ENCODE data around the gene FKBP3.
"Not testable (repeated sequence)": the region's sequence is repeated elsewhere in the genome, so short reads cannot be mapped to it uniquely, and the experiment has no call there.

Gene FKBP3

DNA sequence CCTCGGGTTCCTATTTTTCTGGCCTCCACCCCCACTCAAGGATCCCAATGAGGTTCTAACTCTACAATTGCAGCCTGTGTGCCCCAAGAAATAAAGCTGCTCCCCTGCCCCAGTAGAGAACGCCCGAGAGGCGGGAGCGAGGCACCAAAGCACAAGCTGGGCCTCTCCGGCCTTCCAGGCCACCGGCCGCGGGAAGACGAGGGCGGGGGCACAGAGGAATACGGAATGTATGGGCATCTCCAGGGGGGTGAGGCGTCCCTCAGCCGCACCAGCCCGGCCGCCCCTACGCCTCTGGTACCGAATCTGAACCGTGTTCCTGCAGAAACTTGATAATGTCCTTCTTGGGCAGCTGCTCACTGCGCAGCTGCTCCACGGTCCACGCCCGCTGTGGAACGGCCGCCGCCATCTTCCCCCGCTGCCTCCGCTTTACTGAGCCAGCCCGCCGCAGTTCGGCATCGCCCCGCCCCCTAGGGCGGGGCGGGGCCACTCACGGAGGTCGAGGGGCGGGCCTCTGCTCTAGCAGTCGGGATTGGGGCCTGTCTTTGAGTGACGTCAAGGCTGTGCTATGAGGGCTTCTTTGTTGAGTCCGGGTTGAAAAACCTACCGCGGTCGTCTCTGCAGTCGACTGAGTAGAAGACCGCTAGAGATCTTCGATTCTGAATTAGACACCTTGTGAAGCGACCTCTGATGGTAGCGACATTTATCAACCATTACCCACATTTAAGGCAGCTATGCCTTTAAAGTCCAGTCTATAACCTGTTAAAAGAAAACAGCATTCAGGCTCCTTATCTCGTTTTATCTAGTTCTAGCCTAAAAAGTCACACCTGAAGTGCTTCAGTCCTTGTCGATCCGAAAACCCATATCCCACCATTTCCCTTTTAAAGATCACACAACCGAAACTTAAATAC lies at the start of gene FKBP3:
Gene FKBP3 (minus strand): TSS at position 431 of the 908 bp plus-strand sequence. CDS start 25 bp downstream, at position 406.
- peak; percentile 93 for DNase-seq

DNA sequence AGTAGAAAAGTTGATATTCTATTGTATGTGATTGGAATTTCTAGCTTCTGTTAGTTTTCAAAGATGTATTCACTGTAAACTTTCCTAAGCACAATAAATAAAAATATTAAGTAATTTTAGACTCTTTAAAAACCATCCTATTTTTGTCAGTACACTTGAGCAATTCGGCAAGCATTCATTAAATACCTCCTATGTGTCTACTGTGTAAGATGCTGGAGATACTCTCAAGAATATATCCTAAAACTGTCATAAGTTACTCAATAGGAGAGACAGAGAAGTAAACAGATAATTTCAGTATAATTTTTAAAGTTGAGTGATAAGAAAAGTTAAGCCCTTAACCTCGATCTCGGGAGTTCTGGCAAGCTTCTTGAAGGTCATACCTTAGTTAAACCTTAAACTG lies 47.5 kb upstream of the FKBP3 start:
- no peak for DNase-seq

DNA sequence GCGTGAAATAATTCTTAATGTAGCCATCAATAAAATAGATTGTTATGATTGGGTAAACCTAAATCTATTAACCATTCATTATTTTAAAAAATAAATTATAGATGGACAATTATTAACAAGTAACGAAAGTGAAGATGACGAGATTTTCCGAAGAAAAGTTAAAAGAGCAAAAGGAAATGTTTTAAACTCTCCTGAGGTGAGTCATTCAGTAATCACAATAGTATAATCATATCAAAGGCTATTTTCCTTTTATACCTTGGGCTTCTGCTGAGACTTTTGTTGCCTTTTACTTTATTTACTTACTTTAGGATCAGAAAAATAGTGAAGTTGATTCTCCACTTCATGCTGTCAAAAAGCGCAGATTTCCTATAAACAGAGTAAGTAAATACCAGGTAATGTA lies 47.0 kb upstream of the FKBP3 start:
- no peak for DNase-seq

DNA sequence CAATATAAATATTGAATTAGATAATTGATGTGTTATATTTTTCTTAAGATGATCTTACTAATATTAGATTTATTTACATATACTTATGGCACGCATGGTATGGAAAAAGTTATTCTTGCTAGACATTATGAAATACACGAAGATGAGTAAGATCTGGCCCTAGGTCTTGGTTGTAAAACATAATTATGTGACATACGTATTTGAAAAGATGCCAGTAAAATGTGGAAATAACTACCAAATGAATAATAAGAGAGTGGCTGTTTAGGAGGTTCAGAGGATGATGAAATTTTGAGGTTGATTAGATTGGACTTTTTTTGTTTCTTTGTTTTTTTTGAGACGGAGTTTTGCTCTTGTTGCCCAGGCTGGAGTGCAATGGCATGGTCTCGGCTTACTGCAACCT lies 42.8 kb upstream of the FKBP3 start:
- DNase-seq = no peak

DNA sequence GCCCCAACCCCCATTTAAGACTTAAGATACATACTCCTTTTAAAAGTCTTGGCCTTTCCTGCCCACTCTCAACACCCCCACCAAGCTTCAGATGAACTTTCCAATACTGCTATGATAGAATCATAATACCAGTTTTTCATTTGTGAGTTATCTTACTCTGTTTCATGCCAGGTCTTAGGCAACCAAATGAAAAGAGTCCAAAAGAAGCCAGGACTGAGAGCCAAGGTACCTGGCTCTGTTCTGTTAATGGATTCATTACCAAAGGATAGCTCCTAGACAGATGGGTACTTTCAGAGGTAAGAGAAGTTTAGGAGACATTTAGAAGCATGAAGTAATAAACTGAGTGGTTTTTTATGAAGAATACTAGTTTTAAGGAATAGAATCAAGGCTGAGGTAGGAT lies 35.6 kb upstream of the FKBP3 start:
- no peak for DNase-seq

DNA sequence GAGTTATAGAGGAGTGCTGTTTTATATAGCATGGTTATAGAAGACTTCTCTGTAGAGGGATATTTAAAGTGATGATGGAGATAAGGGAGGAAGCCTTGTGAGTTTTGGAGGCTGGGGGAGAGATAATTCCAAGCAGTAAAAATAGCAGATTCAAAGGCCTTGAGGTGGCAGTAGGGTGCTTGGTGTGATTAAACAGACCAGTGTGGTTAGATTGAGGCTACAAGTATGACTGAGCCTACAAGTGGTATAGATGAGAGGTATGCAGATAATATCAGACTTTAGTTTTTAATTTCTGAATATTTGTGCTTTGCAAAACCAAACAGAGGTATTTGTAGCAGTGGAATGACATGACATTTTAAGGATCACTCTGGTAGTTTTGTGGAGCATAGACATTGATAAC lies 21.8 kb upstream of the FKBP3 start:
- DNase-seq = no peak

DNA sequence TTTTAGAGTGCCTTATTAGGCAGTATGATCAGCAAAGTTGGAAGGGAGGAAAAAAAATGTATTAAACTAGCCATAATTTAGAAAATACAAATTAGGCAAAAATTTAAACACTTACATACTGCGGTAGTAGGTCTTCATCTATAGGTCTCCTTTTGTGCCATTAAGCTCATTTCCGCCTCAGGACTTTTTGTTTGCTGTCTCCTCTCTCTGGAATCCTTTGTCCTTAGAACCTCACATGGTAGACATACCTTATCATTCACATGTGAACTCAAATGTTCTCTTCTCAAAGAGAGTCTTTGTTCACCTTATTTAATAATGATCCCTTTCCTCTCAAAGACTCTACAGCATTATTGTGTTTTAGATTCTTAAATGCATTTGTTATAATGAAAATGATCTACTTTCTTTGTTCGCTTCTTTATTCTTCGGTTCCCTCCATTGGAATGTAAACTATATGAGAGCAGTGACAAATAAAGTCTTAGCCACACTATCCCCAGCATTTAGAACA lies 16.2 kb upstream of the FKBP3 start:
- no peak for DNase-seq

DNA sequence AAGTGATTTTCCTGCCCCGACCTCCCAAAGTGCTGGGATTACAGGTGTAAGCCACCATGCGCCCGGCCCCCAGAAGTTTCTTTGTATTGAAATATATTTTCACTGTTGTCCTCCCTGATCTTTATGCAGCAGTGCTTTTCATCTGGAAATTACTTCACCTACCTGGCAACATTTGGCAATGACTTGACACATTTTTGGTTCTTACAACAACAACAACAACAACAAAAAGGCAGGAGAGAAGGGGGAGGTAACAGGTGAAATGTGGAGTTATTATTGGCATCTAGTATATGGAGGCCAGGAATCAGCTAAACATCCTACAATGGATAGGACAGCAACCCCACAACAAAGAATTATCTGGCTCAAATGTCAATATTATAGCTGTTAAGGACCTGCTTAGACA lies 15.3 kb upstream of the FKBP3 start:
- no peak for DNase-seq

DNA sequence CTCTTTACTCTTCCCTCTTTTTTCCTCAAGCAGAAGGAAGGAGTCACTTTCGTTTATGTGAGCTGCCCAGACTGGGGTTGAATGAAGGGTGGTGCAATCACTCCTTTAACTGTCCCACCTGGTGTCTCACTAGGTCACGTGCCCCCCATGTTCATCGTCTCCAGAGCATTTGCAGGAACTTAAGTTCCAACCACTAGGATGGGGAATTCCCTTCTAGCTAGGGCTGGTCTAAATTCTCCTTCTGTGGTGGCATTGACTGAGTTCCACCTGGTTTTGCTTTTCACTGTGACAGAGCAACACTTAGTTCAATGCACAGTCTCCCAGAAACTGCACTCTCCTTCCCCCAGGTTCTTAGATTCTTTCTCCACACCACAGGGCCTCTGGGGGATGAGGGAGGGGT lies 10.9 kb upstream of the FKBP3 start:
- DNase-seq = no peak

DNA sequence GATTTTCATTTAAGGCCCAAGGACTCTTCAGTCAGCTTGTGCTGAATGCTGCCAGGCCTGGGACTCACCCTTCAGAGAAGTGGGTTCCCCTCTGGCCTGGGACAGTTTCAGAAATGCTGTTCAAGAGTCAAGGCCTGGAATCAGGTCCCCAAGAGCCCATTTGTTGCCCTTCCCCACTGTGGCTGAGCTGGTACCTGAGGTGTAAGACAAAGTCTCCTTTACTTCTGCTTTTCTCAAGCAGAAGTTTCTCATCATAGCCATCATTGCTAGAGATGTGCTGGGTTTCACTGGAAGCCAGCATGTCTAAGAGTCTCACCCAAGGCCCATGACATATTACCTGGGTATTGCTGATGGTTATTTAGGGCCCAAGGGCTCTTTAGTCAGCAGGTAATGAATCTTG lies 10.4 kb upstream of the FKBP3 start:
- no peak for DNase-seq

DNA sequence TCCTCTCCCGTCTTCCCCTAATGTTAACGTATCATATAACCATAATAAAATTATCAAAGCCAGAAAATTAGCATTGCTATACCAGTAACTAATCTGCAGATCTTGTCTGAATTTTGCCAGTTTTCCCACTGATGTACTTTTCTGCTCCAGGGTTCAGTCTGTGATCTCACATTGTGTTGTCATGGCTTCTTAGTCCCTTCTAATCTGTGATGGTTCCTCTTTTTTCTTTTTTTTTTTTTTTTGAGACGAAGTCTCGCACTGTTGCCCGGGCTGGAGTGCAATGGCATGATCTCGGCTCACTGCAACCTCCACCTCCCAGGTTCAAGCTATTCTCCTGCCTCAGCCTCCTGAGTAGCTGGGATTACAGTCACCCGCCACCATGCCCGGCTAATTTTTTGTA lies 7.8 kb upstream of the FKBP3 start:
- not testable (repeated sequence) for DNase-seq

DNA sequence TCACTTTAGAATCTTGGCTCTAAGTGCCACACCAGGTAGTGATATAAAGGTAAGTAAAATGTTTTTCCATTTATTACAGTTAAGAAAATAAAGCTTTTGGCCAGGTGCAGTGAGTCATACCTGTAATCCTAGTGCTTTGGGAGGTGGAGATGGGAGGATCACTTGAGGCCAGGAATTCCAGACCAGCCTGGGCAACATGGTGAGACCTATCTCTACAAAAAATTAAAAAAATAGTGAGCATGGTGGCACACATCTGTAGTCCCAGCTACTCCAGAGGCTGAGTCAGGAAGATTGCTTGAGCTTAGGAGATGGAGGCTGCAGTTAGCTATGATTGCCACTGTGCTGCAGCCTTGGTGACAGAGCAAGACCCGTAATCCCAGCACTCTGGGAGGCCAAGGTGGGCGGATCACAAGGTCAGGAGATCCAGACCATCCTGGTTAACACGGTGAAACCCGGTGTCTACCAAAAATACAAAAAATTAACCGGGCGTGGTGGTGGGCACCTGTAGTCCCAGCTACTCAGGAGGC lies 6.4 kb upstream of the FKBP3 start:
- DNase-seq = no peak

DNA sequence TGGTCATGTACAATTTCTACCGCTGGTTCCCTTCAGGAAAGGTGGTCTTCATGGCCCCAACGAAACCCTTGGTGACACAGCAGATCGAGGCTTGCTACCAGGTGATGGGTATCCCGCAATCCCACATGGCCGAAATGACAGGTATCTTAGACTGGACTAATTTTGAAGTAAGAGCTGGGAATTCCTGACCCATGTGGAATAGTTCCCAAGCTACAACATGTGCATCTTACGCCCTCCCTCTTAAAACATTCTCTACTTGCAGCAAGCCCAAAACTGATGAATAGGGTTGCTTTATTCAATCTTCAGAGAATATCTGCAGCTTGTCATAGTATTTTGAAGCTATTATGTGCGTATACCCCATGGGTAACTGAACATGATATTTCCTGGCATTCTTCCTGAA lies 2.1 kb upstream of the FKBP3 start:
- DNase-seq = no peak

DNA sequence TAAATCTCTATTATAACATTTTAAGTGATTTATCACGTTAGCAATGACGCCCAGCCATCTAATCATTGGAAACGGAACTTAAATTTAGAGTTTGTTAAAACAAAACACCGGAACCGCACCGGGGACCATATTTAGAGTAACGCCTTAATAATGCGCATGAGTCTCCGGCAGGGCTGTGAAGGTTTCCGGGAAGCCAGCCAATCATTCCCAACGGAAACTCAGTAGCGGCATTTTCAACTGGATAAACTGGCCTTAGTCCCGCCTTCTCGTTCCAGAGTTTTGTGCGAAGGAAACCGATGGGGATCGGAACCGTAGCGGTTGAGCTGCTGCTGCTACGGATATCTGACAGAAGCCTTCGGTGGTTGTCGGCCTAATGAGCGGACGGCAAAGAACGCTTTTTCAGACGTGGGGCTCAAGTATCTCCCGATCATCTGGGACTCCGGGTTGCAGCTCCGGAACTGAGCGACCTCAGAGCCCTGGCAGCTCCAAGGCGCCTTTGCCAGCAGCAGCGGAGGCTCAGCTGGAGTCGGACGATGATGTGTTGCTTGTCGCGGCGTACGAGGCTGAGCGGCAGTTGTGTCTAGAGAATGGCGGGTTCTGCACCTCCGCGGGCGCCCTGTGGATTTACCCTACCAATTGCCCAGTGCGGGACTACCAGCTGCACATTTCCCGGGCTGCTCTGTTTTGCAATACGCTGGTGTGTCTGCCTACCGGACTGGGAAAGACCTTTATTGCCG lies 1.5 kb upstream of the FKBP3 start, which contains the start of gene FANCM:
Gene FANCM (plus strand): TSS at position 272 of the 737 bp plus-strand sequence. CDS start 102 bp downstream, at position 374.
- peak; percentile 73 to 77 for DNase-seq

DNA sequence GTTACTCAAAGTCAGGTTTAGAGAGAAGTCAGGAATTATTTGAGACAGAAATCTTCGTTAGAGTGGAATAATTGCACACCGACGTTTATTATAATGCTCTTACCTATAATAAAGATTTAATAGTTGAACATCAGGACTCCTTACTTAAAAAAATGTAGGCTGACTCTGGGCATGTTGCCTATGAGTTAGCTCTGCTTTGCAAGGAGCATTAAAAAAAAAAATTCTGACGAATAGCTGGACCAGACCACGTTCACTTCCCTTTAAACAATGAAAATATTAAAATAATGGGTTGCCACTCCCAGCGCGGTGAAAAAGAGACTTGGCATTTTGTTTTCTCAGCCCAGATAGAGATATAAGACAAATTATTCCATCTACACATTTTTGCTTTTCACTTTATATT lies 875 bp upstream of the FKBP3 start:
- DNase-seq = no peak

DNA sequence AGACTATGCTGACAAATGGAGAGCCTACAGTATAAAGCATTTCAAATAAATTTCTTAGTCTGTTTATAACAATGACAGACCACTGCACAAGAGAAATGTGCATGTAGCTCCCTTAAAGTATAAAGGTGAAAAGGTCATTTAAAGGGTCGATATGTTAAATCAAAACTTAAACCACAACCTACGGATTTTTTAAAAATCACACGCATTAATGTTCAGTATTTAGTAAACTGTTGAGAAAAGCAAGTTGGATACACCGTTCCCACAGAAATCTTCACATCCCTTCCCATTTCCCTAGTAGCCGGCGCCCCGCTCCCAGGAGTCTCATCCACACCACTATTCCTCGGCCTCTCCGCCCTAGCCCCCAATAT lies 614 bp downstream of the FKBP3 start:
- DNase-seq = no peak

DNA sequence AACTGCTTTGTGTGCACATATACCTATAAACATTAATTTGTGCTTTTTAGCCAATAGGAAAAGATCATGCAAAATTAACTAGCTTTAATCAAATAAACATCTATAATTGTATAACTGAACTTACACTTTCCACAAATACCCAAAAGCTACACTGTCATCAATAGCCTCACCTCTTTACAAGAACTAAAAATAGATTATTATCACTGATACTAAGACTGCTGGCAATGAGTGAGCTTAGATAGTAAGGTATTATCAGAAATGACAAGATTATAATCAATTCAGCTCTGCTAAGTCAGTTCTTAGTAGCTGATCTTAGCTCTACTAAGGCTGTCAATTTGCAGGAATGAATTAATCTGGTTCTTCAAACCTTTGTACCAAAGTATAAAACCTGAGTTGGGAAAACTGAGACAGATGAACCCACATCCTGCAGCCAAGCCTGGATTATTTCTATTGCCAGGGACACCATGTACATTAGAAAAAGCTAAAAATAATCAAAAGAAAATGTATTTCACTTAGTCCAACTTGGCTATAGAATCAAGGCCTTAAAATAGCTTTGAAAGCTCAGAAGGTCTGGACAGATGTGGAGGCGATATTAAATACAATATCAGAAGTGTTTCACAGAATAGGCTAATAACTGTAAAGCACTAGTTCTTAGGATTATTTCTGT lies 5.2 kb downstream of the FKBP3 start:
- DNase-seq = no peak

DNA sequence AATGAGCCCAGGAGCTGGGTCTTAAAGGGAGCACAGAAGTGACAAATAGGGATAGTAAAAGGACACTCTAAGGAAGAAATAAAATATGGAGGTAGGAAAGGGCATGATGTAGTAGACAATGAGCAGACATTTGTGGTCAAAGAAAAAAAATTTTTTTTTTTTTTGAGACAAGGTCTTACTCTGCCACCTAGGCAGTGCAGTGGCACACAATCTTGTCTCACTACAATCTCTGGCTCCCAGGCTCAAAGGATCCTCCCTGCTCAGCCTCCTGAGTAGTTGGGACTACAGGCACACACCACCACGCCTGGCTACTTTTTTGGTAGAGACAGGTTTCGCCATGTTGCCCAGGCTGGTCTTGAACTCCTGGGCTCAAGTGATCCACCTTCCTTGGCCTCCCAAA lies 8.5 kb downstream of the FKBP3 start:
- DNase-seq = no peak

DNA sequence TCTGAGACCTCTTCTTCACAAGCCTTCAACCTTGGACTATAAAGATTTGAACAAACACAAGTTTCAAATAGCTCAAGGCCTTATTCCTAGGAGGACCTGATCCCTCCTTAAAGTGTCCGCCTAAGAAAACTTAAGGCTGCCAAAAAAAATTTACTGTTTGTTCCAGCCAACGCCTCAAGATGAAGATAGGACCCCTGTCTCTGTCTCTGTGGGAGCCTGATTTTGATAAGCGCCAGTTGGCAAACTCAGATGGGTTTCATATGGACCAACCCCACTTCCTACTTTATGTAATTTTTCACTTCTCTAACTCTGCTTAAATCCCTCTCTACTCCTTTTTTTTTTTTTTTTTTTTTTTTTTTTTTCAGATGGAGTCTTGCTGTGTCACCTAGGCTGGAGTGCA lies 11.0 kb downstream of the FKBP3 start:
- no peak for DNase-seq

DNA sequence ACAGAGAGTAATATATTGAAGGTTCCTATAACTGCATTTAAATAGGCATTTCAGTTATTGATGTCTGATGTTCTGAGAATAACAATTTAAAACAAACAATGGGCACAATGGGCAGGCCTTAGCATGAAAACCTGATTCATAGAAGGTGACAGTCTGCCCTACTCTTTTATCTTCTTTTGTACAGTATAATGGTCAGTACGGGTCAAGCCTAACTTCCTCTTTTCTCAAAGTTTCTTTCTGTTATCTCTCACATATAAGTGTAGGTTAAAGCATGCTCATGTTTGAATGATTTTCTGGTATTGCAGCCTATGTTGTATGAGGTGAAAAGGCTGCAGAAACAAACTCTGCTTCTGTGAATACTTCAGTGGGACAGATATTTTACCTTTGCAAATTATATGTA lies 14.2 kb downstream of the FKBP3 start:
- no peak for DNase-seq

DNA sequence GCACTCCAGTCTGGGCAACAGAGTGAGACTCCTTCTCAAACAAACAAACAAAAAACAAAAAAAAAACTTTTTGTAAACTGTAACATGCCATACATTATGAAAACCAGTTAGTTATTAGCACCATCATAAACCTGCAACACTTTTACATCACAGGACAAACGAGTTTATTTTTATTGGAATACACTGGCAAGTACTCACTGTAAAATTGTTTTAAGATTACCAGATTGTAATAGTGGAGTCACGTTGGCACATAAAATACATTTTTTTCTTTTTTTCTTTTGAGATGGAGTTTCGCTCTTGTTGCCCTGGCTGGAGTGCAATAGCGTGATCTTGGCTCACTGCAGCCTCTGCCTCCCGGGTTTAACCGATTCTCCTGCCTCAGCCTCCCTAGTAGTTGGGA lies 15.7 kb downstream of the FKBP3 start:
- no peak for DNase-seq

DNA sequence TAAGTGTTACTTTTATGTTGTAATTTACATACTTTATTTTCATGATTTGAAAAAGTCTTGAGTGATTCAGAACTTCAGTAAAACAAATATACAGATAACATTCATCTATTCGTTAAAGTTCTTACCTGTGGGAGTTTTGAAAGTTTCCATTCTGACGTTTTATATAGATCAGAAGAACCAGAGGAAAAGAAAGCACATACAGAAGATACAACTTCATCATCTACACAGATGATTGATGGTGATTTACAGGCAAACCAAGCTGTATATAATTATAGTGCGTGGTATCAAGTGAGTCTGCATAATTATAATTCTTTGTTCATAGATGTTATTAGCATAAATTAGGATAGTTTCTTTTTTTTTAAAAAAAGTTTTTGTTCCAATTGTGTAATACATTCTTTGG lies 20.0 kb downstream of the FKBP3 start:
- no peak for DNase-seq

All from activated CD4-positive, alpha-beta T cell treated with anti-CD3 and anti-CD28 coated beads, Interleukin-2, amount 50 U/mL, for 4 hours (primary cell).